GM19395 (cell line): ENCODE results near the gene DTHD1.

Experiments used
- ATAC-seq: cut with Tn5 transposase; IDR thresholded peaks from one replicate; pipeline ENCODE4 v1.9.1; 2021; ENCODE audit warnings: mild to moderate bottlenecking, moderate library complexity; ENCODE audit not compliant: unreplicated experiment

DTHD1 gene

GRCh38 chr4:36312511-36312910 lies 31.1 kb downstream of the DTHD1 start:
- no peak for ATAC-seq

GRCh38 chr4:36313301-36313700 lies 31.9 kb downstream of the DTHD1 start:
- no peak for ATAC-seq

- ATAC-seq: no peak
These were observed 32.3 kb downstream of the DTHD1 start for GRCh38 chr4:36313703-36314102.

- ATAC-seq: no peak
These were observed 35.2 kb downstream of the DTHD1 start for GRCh38 chr4:36316607-36317006.

GRCh38 chr4:36317721-36318120 lies 36.3 kb downstream of the DTHD1 start:
- ATAC-seq: no peak

- peak; percentile 45 for ATAC-seq
These were observed 38.9 kb downstream of the DTHD1 start for GRCh38 chr4:36320117-36320896.

- ATAC-seq: no peak
These were observed 39.8 kb downstream of the DTHD1 start for GRCh38 chr4:36321176-36321575.

GRCh38 chr4:36322921-36323354 lies 41.5 kb downstream of the DTHD1 start:
- ATAC-seq: no peak

- no peak for ATAC-seq
These were observed 42.5 kb downstream of the DTHD1 start for GRCh38 chr4:36323816-36324419.

- no peak for ATAC-seq
These were observed 43.4 kb downstream of the DTHD1 start for GRCh38 chr4:36324808-36325207.

GRCh38 chr4:36325499-36325898 lies 44.1 kb downstream of the DTHD1 start:
- ATAC-seq: peak; percentile 77

- ATAC-seq: no peak
These were observed 44.5 kb downstream of the DTHD1 start for GRCh38 chr4:36325926-36326325.

- no peak for ATAC-seq
These were observed 45.1 kb downstream of the DTHD1 start for GRCh38 chr4:36326476-36327029.

GRCh38 chr4:36327400-36327799 lies 46.0 kb downstream of the DTHD1 start:
- ATAC-seq: no peak

- no peak for ATAC-seq
These were observed 46.7 kb downstream of the DTHD1 start for GRCh38 chr4:36328130-36328529.

GRCh38 chr4:36329228-36329627 lies 47.8 kb downstream of the DTHD1 start:
- ATAC-seq: no peak

GRCh38 chr4:36330796-36331195 lies 49.4 kb downstream of the DTHD1 start:
- ATAC-seq: no peak

- ATAC-seq: peak; percentile 90
These were observed 50.8 kb downstream of the DTHD1 start for GRCh38 chr4:36332023-36332781.

- ATAC-seq: peak; percentile 98
These were observed 51.3 kb downstream of the DTHD1 start for GRCh38 chr4:36332782-36333131.

GRCh38 chr4:36333303-36333877 lies 52.0 kb downstream of the DTHD1 start:
- ATAC-seq: no peak

- no peak for ATAC-seq
These were observed 56.3 kb downstream of the DTHD1 start for GRCh38 chr4:36337665-36338185.
